MCF 10A (cell line): ENCODE measurements around the gene PLEKHA3. TPM values are rescaled to one million over a fixed set of nuclear protein-coding genes. Genes with fewer than 3 reads are reported as not detected.
A peak's percentile ranks its signal among the peaks of the same experiment; 100 is the strongest.

Experiments
- BruUV-seq: library from RNA; stranded (reverse); fragments of 400-500 nt; replicated peaks from 2 replicates; lab custom pipeline; 2021; lab: Mats Ljungman, UMichigan
- CTCF ChIA-PET: fragments of 300-600 bp; sonication (Branson Sonifier 250); formaldehyde crosslinking; extraction: SDS; loops from one replicate; lab custom pipeline; 2021; ENCODE audit warnings: antibody characterized with exemption, inconsistent platforms; lab: Yijun Ruan, JAX
- POLR2A ChIA-PET: fragments of 300-600, 350-650 bp; sonication (Branson Sonifier 250); formaldehyde crosslinking; extraction: SDS; loops from one replicate; lab custom pipeline; 2020; ENCODE audit warnings: antibody characterized with exemption, inconsistent platforms; lab: Yijun Ruan, JAX
- DNase-seq: peaks from one replicate; pipeline ENCODE4 v3.0.0-alpha.2; 2018; ENCODE audit not compliant: unreplicated experiment
- H3K27ac Mint-ChIP-seq: one replicate; pipeline ENCODE4 v1.8.0; 2022; ENCODE audit warnings: mild to moderate bottlenecking, low read depth, mixed read lengths; ENCODE audit not compliant: unreplicated experiment
- H3K27me3 Mint-ChIP-seq: one replicate; pipeline ENCODE4 v1.8.0; 2022; ENCODE audit warnings: mixed read lengths; ENCODE audit not compliant: insufficient read depth, unreplicated experiment
- H3K36me3 Mint-ChIP-seq: one replicate; pipeline ENCODE4 v1.8.0; 2022; ENCODE audit warnings: mild to moderate bottlenecking, moderate library complexity, mixed read lengths; ENCODE audit not compliant: insufficient read depth, unreplicated experiment
- H3K4me1 Mint-ChIP-seq: one replicate; pipeline ENCODE4 v1.8.0; 2022; ENCODE audit warnings: mixed read lengths; ENCODE audit not compliant: insufficient read depth, unreplicated experiment
- H3K4me3 Mint-ChIP-seq: one replicate; pipeline ENCODE4 v1.8.0; 2022; ENCODE audit warnings: mild to moderate bottlenecking, moderate library complexity, mixed read lengths; ENCODE audit not compliant: unreplicated experiment
- H3K9me3 Mint-ChIP-seq: one replicate; pipeline ENCODE4 v1.8.0; 2022; ENCODE audit warnings: mixed read lengths; ENCODE audit not compliant: unreplicated experiment
- intact Hi-C: fragments of 100-400 bp; cut with micrococcal nuclease; formaldehyde crosslinking; loops from 2 replicates; pipeline ENCODE4 v1.14.1; 2022
- total RNA-seq: library from RNA; stranded (reverse); gene quantifications from 2 replicates; pipeline ENCODE4 v1.2.3, GENCODE V29; 2022
- TF ChIP-seq, protein P1 (sequence below): fragments of 200-600 bp; IDR thresholded peaks from one replicate; pipeline ENCODE4 v1.8.0; 2022; ENCODE audit warnings: antibody characterized with exemption, mild to moderate bottlenecking; ENCODE audit not compliant: unreplicated experiment

PLEKHA3 gene
- total RNA-seq, 1 experiment from 2014 or later, result 29.8 TPM

DNA sequence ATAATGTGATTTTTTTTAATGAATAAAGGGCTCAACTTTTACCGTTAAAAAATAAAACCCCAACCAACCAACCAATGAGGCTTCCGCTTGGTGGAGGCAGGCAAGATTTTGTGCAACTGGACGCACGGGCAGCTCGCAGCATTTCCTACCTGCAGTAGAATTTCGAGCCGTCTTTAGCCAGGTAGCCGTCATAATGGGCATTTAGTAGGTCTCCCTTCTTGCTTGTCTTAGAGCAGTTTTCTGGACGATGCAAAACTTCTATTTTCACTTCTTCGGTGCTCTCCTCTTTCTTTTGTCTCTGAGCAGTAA lies 2.2 kb upstream of the PLEKHA3 start:
- BruUV-seq, result TSS peak; percentile 65
- H3K4me1 Mint-ChIP-seq, result peaks cover 19% of the 10 kb centered on the region
- TF ChIP-seq, protein P1, sequence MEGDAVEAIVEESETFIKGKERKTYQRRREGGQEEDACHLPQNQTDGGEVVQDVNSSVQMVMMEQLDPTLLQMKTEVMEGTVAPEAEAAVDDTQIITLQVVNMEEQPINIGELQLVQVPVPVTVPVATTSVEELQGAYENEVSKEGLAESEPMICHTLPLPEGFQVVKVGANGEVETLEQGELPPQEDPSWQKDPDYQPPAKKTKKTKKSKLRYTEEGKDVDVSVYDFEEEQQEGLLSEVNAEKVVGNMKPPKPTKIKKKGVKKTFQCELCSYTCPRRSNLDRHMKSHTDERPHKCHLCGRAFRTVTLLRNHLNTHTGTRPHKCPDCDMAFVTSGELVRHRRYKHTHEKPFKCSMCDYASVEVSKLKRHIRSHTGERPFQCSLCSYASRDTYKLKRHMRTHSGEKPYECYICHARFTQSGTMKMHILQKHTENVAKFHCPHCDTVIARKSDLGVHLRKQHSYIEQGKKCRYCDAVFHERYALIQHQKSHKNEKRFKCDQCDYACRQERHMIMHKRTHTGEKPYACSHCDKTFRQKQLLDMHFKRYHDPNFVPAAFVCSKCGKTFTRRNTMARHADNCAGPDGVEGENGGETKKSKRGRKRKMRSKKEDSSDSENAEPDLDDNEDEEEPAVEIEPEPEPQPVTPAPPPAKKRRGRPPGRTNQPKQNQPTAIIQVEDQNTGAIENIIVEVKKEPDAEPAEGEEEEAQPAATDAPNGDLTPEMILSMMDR, result no peak
- H3K36me3 Mint-ChIP-seq, result peaks cover 9% of the 10 kb centered on the region
- no peaks in the 10 kb centered on the region for H3K9me3 Mint-ChIP-seq
- ChIA-PET POLR2A (interaction anchor here (0.7 to 4.4 kb wide), 2 partner anchors 27 to 58 kb away, joined by 4 to 27 read pairs; partner anchors contain the start of genes PJVK and PRKRA), CTCF (interaction anchor here (1.0 kb wide), 1 partner anchor 46 kb away, joined by 4 read pairs; no protein-coding TSS in a partner anchor)
- H3K27ac Mint-ChIP-seq, result peak overlapping the region; percentile 99
- intact Hi-C loops, result no loop called here
- peak overlapping the region; percentile 96 for H3K4me3 Mint-ChIP-seq
- DNase-seq, result no peak
- no peaks in the 10 kb centered on the region for H3K27me3 Mint-ChIP-seq

GRCh38 chr2:178478439-178479274 lies 1.6 kb upstream of the PLEKHA3 start, which contains the start of gene FKBP7:
Gene FKBP7, minus strand, starts transcription at chr2:178478600. Its CDS starts 101 bp downstream, at chr2:178478499.
- intact Hi-C loops, result loop anchor here (1.0 kb wide), 1 partner anchor 27 kb away; the partner anchor contains the start of genes PJVK and PRKRA
- TF ChIP-seq, protein P1, result peak; percentile 71
- no peaks in the 10 kb centered on the region for H3K27me3 Mint-ChIP-seq
- ChIA-PET POLR2A (interaction anchor here (0.6 to 4.6 kb wide), 9 partner anchors 11 to 59 kb away, joined by 3 to 76 read pairs (median 4); partner anchors contain the start of genes PJVK and PRKRA), CTCF (interaction anchor here (0.6 to 1.4 kb wide), 3 partner anchors 12 to 64 kb away, joined by 4 to 6 read pairs (median 6); no protein-coding TSS in a partner anchor)
- H3K27ac Mint-ChIP-seq, result peak within 1 kb of the TSS; percentile 99
- H3K4me1 Mint-ChIP-seq, result peaks cover 19% of the 10 kb centered on the region
- H3K36me3 Mint-ChIP-seq, result peaks cover 9% of the 10 kb centered on the region
- BruUV-seq, result no TSS peak
- peak; percentile 82 for DNase-seq
- H3K4me3 Mint-ChIP-seq, result peak within 1 kb of the TSS; percentile 96
- no peaks in the 10 kb centered on the region for H3K9me3 Mint-ChIP-seq

DNA sequence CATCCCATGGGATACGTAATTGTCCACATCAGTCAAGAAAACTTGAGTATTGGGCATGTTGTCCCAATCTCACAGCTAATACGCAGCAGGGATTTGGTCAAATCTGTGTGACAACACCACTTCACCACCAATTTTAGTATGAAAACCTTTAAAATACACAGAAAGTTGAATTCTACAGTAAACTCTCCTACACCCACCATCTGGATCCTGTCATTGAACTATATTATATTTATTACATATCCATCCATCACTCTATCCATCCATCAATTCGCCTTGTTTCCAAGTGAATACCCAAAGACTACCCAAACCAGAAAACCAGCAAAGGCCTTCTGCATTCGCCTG lies 1.0 kb upstream of the PLEKHA3 start:
- H3K27me3 Mint-ChIP-seq, result no peaks in the 10 kb centered on the region
- intact Hi-C loops, result loop anchor here (1.0 kb wide), 1 partner anchor 28 kb away; the partner anchor contains the start of genes PJVK and PRKRA

More for the DNA sequence above, 1.0 kb upstream of the PLEKHA3 start:
- POLR2A ChIA-PET, result interaction anchor here (0.6 to 4.6 kb wide), 10 partner anchors 10 to 284 kb away, joined by 3 to 76 read pairs (median 4); partner anchors contain the start of genes PJVK and PRKRA
- Mint-ChIP-seq H3K27ac (peak overlapping the region; percentile 99), H3K4me3 (peak overlapping the region; percentile 96), H3K9me3 (no peaks in the 10 kb centered on the region), H3K4me1 (peaks cover 19% of the 10 kb centered on the region), H3K36me3 (peaks cover 9% of the 10 kb centered on the region)
- no TSS peak for BruUV-seq
- TF ChIP-seq, protein P1, result no peak
- CTCF ChIA-PET, result interaction anchor here (0.6 to 1.4 kb wide), 5 partner anchors 11 to 151 kb away, joined by 3 to 6 read pairs (median 5); no protein-coding TSS in a partner anchor
- DNase-seq, result no peak
